Activated CD4-positive, alpha-beta T cell treated with anti-CD3 and anti-CD28 coated beads, Interleukin-2, amount 10 ng/mL, durations not matched to agents 24 days and 14 days (primary cell): ENCODE data around the gene MYH15. TPM values are rescaled to one million over a fixed set of nuclear protein-coding genes. Genes with fewer than 3 reads are reported as not detected.

ENCODE experiments used
- DNase-seq: peaks from one replicate; pipeline ENCODE4 v3.0.0; 2022
- H3K27ac Mint-ChIP-seq: one replicate; pipeline ENCODE4 v1.8.0; 2022; ENCODE audit warnings: mild to moderate bottlenecking, mixed read lengths
- H3K27me3 Mint-ChIP-seq: one replicate; pipeline ENCODE4 v1.8.0; 2022; ENCODE audit warnings: mixed read lengths
- H3K36me3 Mint-ChIP-seq: one replicate; pipeline ENCODE4 v1.8.0; 2022; ENCODE audit warnings: low read depth, mild to moderate bottlenecking, mixed read lengths
- H3K4me1 Mint-ChIP-seq: one replicate; pipeline ENCODE4 v1.8.0; 2021; ENCODE audit warnings: mixed read lengths
- H3K4me3 Mint-ChIP-seq: one replicate; pipeline ENCODE4 v1.8.0; 2022; ENCODE audit warnings: mild to moderate bottlenecking, moderate library complexity, mixed read lengths
- H3K9me3 Mint-ChIP-seq: one replicate; pipeline ENCODE4 v1.8.0; 2021; ENCODE audit warnings: mixed read lengths
- intact Hi-C: fragments of 100-400 bp; cut with micrococcal nuclease; formaldehyde crosslinking; loops from one replicate; pipeline ENCODE4 v1.15.1; 2023
- total RNA-seq: library from RNA; stranded (reverse); gene quantifications from 2 replicates; pipeline ENCODE4 v1.2.3, GENCODE V29; 2022

The MYH15 gene
- total RNA-seq, 1 donor from 2014 or later: 0.12 TPM

- H3K27ac Mint-ChIP-seq: no peak overlapping the region
- H3K27me3 Mint-ChIP-seq: peaks cover 12% of the 10 kb centered on the region
- H3K4me3 Mint-ChIP-seq: no peak overlapping the region
- H3K36me3 Mint-ChIP-seq: no peaks in the 10 kb centered on the region
- no peak for DNase-seq
- H3K9me3 Mint-ChIP-seq: no peaks in the 10 kb centered on the region
- no peaks in the 10 kb centered on the region for H3K4me1 Mint-ChIP-seq
- intact Hi-C loops: no loop called here
Observed at GRCh38 chr3:108412121-108412750, 98.2 kb downstream of the MYH15 start.

GRCh38 chr3:108410531-108410984 lies 99.8 kb downstream of the MYH15 start:
- H3K4me3 Mint-ChIP-seq: no peak overlapping the region
- DNase-seq: no peak
- H3K27ac Mint-ChIP-seq: no peak overlapping the region
- no peaks in the 10 kb centered on the region for H3K9me3 Mint-ChIP-seq
- intact Hi-C loops: no loop called here
- no peaks in the 10 kb centered on the region for H3K4me1 Mint-ChIP-seq
- H3K27me3 Mint-ChIP-seq: peaks cover 10% of the 10 kb centered on the region
- no peaks in the 10 kb centered on the region for H3K36me3 Mint-ChIP-seq

- H3K9me3 Mint-ChIP-seq: no peaks in the 10 kb centered on the region
- no peak overlapping the region for H3K4me3 Mint-ChIP-seq
- H3K36me3 Mint-ChIP-seq: no peaks in the 10 kb centered on the region
- H3K27ac Mint-ChIP-seq: no peak overlapping the region
- DNase-seq: no peak
- intact Hi-C loops: loop anchor here (5.0 kb wide), 2 partner anchors 117 to 187 kb away; partner anchors contain the start of gene IFT57
- peaks cover 10% of the 10 kb centered on the region for H3K27me3 Mint-ChIP-seq
- H3K4me1 Mint-ChIP-seq: no peaks in the 10 kb centered on the region
Observed at GRCh38 chr3:108409800-108410178, 100.6 kb downstream of the MYH15 start.

GRCh38 chr3:108408883-108409799 lies 101.3 kb downstream of the MYH15 start:
- H3K4me1 Mint-ChIP-seq: no peaks in the 10 kb centered on the region
- H3K27me3 Mint-ChIP-seq: peaks cover 10% of the 10 kb centered on the region
- no peak overlapping the region for H3K4me3 Mint-ChIP-seq
- H3K9me3 Mint-ChIP-seq: no peaks in the 10 kb centered on the region
- H3K36me3 Mint-ChIP-seq: no peaks in the 10 kb centered on the region
- DNase-seq: no peak
- intact Hi-C loops: loop anchor here (5.0 kb wide), 2 partner anchors 117 to 187 kb away; partner anchors contain the start of gene IFT57
- no peak overlapping the region for H3K27ac Mint-ChIP-seq

GRCh38 chr3:108407886-108408285 lies 102.5 kb downstream of the MYH15 start:
- no peaks in the 10 kb centered on the region for H3K9me3 Mint-ChIP-seq
- H3K27ac Mint-ChIP-seq: no peak overlapping the region
- H3K4me1 Mint-ChIP-seq: no peaks in the 10 kb centered on the region
- H3K27me3 Mint-ChIP-seq: peaks cover 7% of the 10 kb centered on the region
- no peak overlapping the region for H3K4me3 Mint-ChIP-seq
- no peak for DNase-seq
- H3K36me3 Mint-ChIP-seq: no peaks in the 10 kb centered on the region
- intact Hi-C loops: loop anchor here (5.0 kb wide), 2 partner anchors 116 to 186 kb away; partner anchors contain the start of gene IFT57

GRCh38 chr3:108406661-108407206 lies 103.7 kb downstream of the MYH15 start:
- intact Hi-C loops: loop anchor here (1.0 to 5.0 kb wide), 3 partner anchors 114 to 253 kb away; partner anchors contain the start of gene IFT57
- Mint-ChIP-seq H3K9me3 (no peaks in the 10 kb centered on the region), H3K27me3 (peaks cover 3% of the 10 kb centered on the region), H3K4me3 (no peak overlapping the region), H3K36me3 (no peaks in the 10 kb centered on the region), H3K27ac (no peak overlapping the region), H3K4me1 (no peaks in the 10 kb centered on the region)
- peak; percentile 73 for DNase-seq

GRCh38 chr3:108406063-108406660 lies 104.2 kb downstream of the MYH15 start:
- H3K36me3 Mint-ChIP-seq: no peaks in the 10 kb centered on the region
- H3K4me3 Mint-ChIP-seq: no peak overlapping the region
- H3K9me3 Mint-ChIP-seq: no peaks in the 10 kb centered on the region
- no peak for DNase-seq
- no peak overlapping the region for H3K27ac Mint-ChIP-seq
- intact Hi-C loops: loop anchor here (1.0 to 5.0 kb wide), 3 partner anchors 114 to 253 kb away; partner anchors contain the start of gene IFT57
- no peaks in the 10 kb centered on the region for H3K4me1 Mint-ChIP-seq
- H3K27me3 Mint-ChIP-seq: no peaks in the 10 kb centered on the region

GRCh38 chr3:108404368-108404767 lies 106.0 kb downstream of the MYH15 start:
- Mint-ChIP-seq H3K9me3 (peaks cover 7% of the 10 kb centered on the region), H3K27me3 (no peaks in the 10 kb centered on the region), H3K27ac (no peak overlapping the region), H3K36me3 (no peaks in the 10 kb centered on the region), H3K4me1 (no peaks in the 10 kb centered on the region), H3K4me3 (no peak overlapping the region)
- intact Hi-C loops: no loop called here
- no peak for DNase-seq

- Mint-ChIP-seq H3K36me3 (no peaks in the 10 kb centered on the region), H3K27me3 (no peaks in the 10 kb centered on the region), H3K27ac (no peak overlapping the region), H3K4me1 (no peaks in the 10 kb centered on the region), H3K9me3 (peaks cover 7% of the 10 kb centered on the region), H3K4me3 (no peak overlapping the region)
- intact Hi-C loops: no loop called here
- DNase-seq: no peak
Observed at GRCh38 chr3:108403686-108404345, 106.6 kb downstream of the MYH15 start.

GRCh38 chr3:108403198-108403597 lies 107.2 kb downstream of the MYH15 start:
- H3K4me3 Mint-ChIP-seq: no peak overlapping the region
- no peaks in the 10 kb centered on the region for H3K36me3 Mint-ChIP-seq
- H3K4me1 Mint-ChIP-seq: no peaks in the 10 kb centered on the region
- H3K27me3 Mint-ChIP-seq: no peaks in the 10 kb centered on the region
- no peak for DNase-seq
- peaks cover 7% of the 10 kb centered on the region for H3K9me3 Mint-ChIP-seq
- H3K27ac Mint-ChIP-seq: no peak overlapping the region
- intact Hi-C loops: no loop called here

- Mint-ChIP-seq H3K4me1 (no peaks in the 10 kb centered on the region), H3K4me3 (no peak overlapping the region), H3K9me3 (peaks cover 7% of the 10 kb centered on the region), H3K36me3 (no peaks in the 10 kb centered on the region), H3K27ac (no peak overlapping the region), H3K27me3 (peaks cover 2% of the 10 kb centered on the region)
- no peak for DNase-seq
- intact Hi-C loops: no loop called here
Observed at GRCh38 chr3:108401836-108402235, 108.6 kb downstream of the MYH15 start.

GRCh38 chr3:108398510-108398909 lies 111.9 kb downstream of the MYH15 start:
- H3K9me3 Mint-ChIP-seq: peaks cover 7% of the 10 kb centered on the region
- no peaks in the 10 kb centered on the region for H3K36me3 Mint-ChIP-seq
- H3K4me3 Mint-ChIP-seq: no peak overlapping the region
- intact Hi-C loops: no loop called here
- no peak overlapping the region for H3K27ac Mint-ChIP-seq
- DNase-seq: no peak
- H3K27me3 Mint-ChIP-seq: peaks cover 2% of the 10 kb centered on the region
- peaks cover 2% of the 10 kb centered on the region for H3K4me1 Mint-ChIP-seq

- intact Hi-C loops: no loop called here
- peaks cover 15% of the 10 kb centered on the region for H3K9me3 Mint-ChIP-seq
- H3K4me3 Mint-ChIP-seq: no peak overlapping the region
- no peak overlapping the region for H3K27ac Mint-ChIP-seq
- no peak for DNase-seq
- H3K27me3 Mint-ChIP-seq: peaks cover 9% of the 10 kb centered on the region
- no peaks in the 10 kb centered on the region for H3K36me3 Mint-ChIP-seq
- peaks cover 2% of the 10 kb centered on the region for H3K4me1 Mint-ChIP-seq
Observed at GRCh38 chr3:108396336-108396735, 114.1 kb downstream of the MYH15 start.
